ENCODE measurements around the gene ARFGEF2.

Gene ARFGEF2

GRCh38 chr20:48986899-48987298, 65.4 kb downstream of the ARFGEF2 start:
- TF ChIP-seq, protein P1, sequence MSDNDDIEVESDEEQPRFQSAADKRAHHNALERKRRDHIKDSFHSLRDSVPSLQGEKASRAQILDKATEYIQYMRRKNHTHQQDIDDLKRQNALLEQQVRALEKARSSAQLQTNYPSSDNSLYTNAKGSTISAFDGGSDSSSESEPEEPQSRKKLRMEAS (IDR thresholded peaks at IDR 0.05) = no peak
- TF ChIP-seq RAD21 (IDR thresholded peaks at IDR 0.05; ENCODE audit: low read depth) = peak; percentile 54

DNA sequence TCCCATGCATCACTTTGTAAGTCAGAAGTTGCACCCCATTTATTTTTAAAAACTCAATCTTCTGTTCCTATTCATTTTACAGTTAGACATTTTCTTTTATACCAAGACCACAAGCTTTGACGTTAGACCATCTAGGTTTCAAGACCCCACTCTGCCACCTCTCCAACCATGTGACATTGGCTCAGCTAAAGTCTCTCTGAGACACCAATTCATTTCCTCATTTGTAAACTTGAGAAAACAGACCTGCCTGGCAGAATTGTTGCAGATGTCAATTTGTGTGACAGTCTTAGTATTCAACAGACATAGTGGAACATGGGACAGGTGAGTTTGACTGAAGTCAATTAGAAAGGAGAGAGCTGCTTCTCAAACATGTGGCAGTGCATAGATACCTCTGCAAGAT, 69.0 kb downstream of the ARFGEF2 start:
- TF ChIP-seq CEBPB (IDR thresholded peaks at IDR 0.05) (no peak), FOXM1 (IDR thresholded peaks at IDR 0.05; ENCODE audit: borderline replicate concordance, low read depth) (no peak), EP300 (IDR thresholded peaks at IDR 0.05; ENCODE audit: borderline replicate concordance) (no peak), TCF12 (IDR thresholded peaks at IDR 0.05; ENCODE audit: low read depth) (no peak), REST (IDR thresholded peaks at IDR 0.05; ENCODE audit: low read depth) (no peak), ZBTB7A (IDR thresholded peaks at IDR 0.05; ENCODE audit: low read depth) (no peak), USF1 (IDR thresholded peaks at IDR 0.05) (no peak), EGR1 (IDR thresholded peaks at IDR 0.05) (no peak), YY1 (IDR thresholded peaks at IDR 0.05; ENCODE audit: low read depth) (no peak), RAD21 (IDR thresholded peaks at IDR 0.05; ENCODE audit: low read depth) (no peak)
- TF ChIP-seq, protein P1 (IDR thresholded peaks at IDR 0.05) = no peak

GRCh38 chr20:48995589-48995988, 74.1 kb downstream of the ARFGEF2 start:
- TF ChIP-seq NFIC (IDR thresholded peaks at IDR 0.05) (peak; percentile 69), YY1 (IDR thresholded peaks at IDR 0.05; ENCODE audit: low read depth) (no peak), TEAD4 (IDR thresholded peaks at IDR 0.05) (0 out of 2 replicates have a peak, but pooled peaks have one; percentile 6), EP300 (IDR thresholded peaks at IDR 0.05; ENCODE audit: borderline replicate concordance) (peak; percentile 43; the same call in 1 of the 2 replicates), EGR1 (IDR thresholded peaks at IDR 0.05) (no peak), REST (IDR thresholded peaks at IDR 0.05; ENCODE audit: low read depth) (no peak), CEBPB (IDR thresholded peaks at IDR 0.05) (no peak)

- TF ChIP-seq USF1 (IDR thresholded peaks at IDR 0.05) (no peak), RAD21 (IDR thresholded peaks at IDR 0.05; ENCODE audit: low read depth) (no peak), ZBTB7A (IDR thresholded peaks at IDR 0.05; ENCODE audit: low read depth) (no peak), TAF1 (IDR thresholded peaks at IDR 0.05; ENCODE audit: low read depth) (no peak), FOXM1 (IDR thresholded peaks at IDR 0.05; ENCODE audit: borderline replicate concordance, low read depth) (no peak), EP300 (IDR thresholded peaks at IDR 0.05; ENCODE audit: borderline replicate concordance) (no peak), REST (IDR thresholded peaks at IDR 0.05; ENCODE audit: low read depth) (no peak), TEAD4 (IDR thresholded peaks at IDR 0.05) (no peak), CEBPB (IDR thresholded peaks at IDR 0.05) (no peak), TCF12 (IDR thresholded peaks at IDR 0.05; ENCODE audit: low read depth) (no peak), CREB1 (IDR thresholded peaks at IDR 0.05; ENCODE audit: low read depth) (no peak)
- TF ChIP-seq, protein P1 (IDR thresholded peaks at IDR 0.05) = no peak
These were observed 78.7 kb downstream of the ARFGEF2 start for GRCh38 chr20:48999890-49000870.
